GM18508 (cell line): ENCODE data around the gene NNAT.
"Not testable (repeated sequence)": the region's sequence is repeated elsewhere in the genome, so short reads cannot be mapped to it uniquely, and the experiment has no call there.

Experiments used
- ATAC-seq: cut with Tn5 transposase; IDR thresholded peaks from one replicate; pipeline ENCODE4 v1.9.1; 2021; ENCODE audit warnings: moderate number of reproducible peaks; ENCODE audit not compliant: insufficient read depth, unreplicated experiment

NNAT gene

GRCh38 chr20:37538003-37538402 lies 17.0 kb downstream of the NNAT start:
- ATAC-seq, result no peak

- ATAC-seq, result no peak
Measured at GRCh38 chr20:37539424-37539823, 18.4 kb downstream of the NNAT start.

GRCh38 chr20:37540001-37540400 lies 19.0 kb downstream of the NNAT start:
- no peak for ATAC-seq

GRCh38 chr20:37540838-37541237 lies 19.8 kb downstream of the NNAT start:
- ATAC-seq, result not testable (repeated sequence)

- ATAC-seq, result no peak
Measured at GRCh38 chr20:37541326-37541725, 20.3 kb downstream of the NNAT start.

- ATAC-seq, result no peak
Measured at GRCh38 chr20:37542281-37542680, 21.2 kb downstream of the NNAT start.

GRCh38 chr20:37543828-37544227 lies 22.8 kb downstream of the NNAT start:
- ATAC-seq, result no peak

- no peak for ATAC-seq
Measured at GRCh38 chr20:37544386-37544785, 23.3 kb downstream of the NNAT start.

- ATAC-seq, result no peak
Measured at GRCh38 chr20:37545516-37545915, 24.5 kb downstream of the NNAT start.

GRCh38 chr20:37547912-37548311 lies 26.9 kb downstream of the NNAT start:
- no peak for ATAC-seq

- not testable (repeated sequence) for ATAC-seq
Measured at GRCh38 chr20:37550101-37550920, 29.3 kb downstream of the NNAT start.

GRCh38 chr20:37551660-37552059 lies 30.6 kb downstream of the NNAT start:
- not testable (repeated sequence) for ATAC-seq

- no peak for ATAC-seq
Measured at GRCh38 chr20:37552415-37552814, 31.4 kb downstream of the NNAT start.

GRCh38 chr20:37554721-37555298 lies 33.8 kb downstream of the NNAT start:
- not testable (repeated sequence) for ATAC-seq

- ATAC-seq, result no peak
Measured at GRCh38 chr20:37556538-37556937, 35.5 kb downstream of the NNAT start.

GRCh38 chr20:37558306-37558705 lies 37.3 kb downstream of the NNAT start:
- ATAC-seq, result no peak

- ATAC-seq, result no peak
Measured at GRCh38 chr20:37558779-37559178, 37.7 kb downstream of the NNAT start.

GRCh38 chr20:37559312-37560027 lies 38.4 kb downstream of the NNAT start:
- no peak for ATAC-seq

- ATAC-seq, result no peak
Measured at GRCh38 chr20:37560629-37561028, 39.6 kb downstream of the NNAT start.

- ATAC-seq, result no peak
Measured at GRCh38 chr20:37562695-37563480, 41.8 kb downstream of the NNAT start.

GRCh38 chr20:37564016-37564387 lies 43.0 kb downstream of the NNAT start:
- ATAC-seq, result no peak
